HFF-Myc (cell line): ENCODE data around the gene FAM131A.

ENCODE experiments used
- DNase-seq: peaks from one replicate; pipeline ENCODE4 v3.0.0-alpha.2; 2011; ENCODE audit warnings: low read depth; ENCODE audit errors: extremely low read depth
- H3K4me3 ChIP-seq: replicated peaks from 2 replicates; pipeline ENCODE4 v1.5.1; 2011; ENCODE audit warnings: low read depth, mild to moderate bottlenecking, control low read depth, low read length
- CTCF ChIP-seq: IDR thresholded peaks from 2 replicates; pipeline ENCODE4 v1.5.1; 2012; ENCODE audit warnings: mild to moderate bottlenecking, low read depth, low read length, control low read depth; ENCODE audit errors: missing control alignments

The FAM131A gene

GRCh38 chr3:184360929-184361531 lies 23.6 kb downstream of the FAM131A start:
- TF ChIP-seq CTCF: no peak

GRCh38 chr3:184361532-184361931 lies 24.1 kb downstream of the FAM131A start, which contains the start of the genes CLCN2 and POLR2H:
TSS of gene CLCN2 (minus strand) at chr3:184361605. CDS start at chr3:184361479, 126 bp downstream.
TSS of gene POLR2H (plus strand) at chr3:184361710. CDS start at chr3:184363493, 1,783 bp downstream.
- peak within 1 kb of the TSS; percentile 71 for H3K4me3 ChIP-seq
- no peak for DNase-seq
- no peak for TF ChIP-seq CTCF

More at GRCh38 chr3:184360929-184361531, 23.6 kb downstream of the FAM131A start:
- DNase-seq: no peak
- peak overlapping the region; percentile 71 for H3K4me3 ChIP-seq

DNA sequence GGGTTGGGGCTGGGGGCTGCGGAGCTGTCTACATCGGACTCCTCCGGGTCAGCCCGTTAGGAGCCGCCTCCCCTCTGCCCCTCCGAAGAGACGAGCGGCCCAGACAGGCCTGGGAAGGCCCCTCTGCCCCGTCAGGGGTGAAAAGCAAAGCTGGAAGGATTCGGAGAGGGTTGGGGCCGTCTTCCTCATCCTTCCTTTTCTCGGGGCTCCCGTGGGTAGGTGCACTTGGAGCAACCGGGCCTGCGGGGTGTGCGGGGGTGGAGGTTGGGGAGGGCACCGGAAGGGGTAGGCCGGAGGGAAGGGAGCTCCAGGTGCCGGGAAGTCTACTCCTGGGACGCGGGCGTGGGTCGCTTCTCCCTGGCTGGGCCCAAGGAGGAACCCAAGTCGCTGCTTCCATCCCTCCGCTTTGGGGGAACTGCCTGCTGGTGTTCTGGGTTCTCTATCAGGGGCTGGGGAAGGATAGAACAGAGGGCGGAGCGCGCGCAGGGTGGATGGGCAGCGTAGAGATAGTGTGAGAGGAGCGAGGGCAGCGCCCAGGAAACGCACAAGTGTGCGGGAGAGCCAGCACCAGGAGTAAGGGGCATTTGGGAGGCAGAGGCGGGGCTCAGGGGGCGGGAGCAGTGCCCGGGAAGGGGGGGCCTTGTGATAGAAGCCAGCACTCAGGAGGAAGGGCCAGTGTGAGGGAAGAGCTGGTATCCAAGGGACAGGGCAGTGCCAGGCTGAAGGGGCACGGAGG lies 24.7 kb downstream of the FAM131A start:
- no peak for DNase-seq

DNA sequence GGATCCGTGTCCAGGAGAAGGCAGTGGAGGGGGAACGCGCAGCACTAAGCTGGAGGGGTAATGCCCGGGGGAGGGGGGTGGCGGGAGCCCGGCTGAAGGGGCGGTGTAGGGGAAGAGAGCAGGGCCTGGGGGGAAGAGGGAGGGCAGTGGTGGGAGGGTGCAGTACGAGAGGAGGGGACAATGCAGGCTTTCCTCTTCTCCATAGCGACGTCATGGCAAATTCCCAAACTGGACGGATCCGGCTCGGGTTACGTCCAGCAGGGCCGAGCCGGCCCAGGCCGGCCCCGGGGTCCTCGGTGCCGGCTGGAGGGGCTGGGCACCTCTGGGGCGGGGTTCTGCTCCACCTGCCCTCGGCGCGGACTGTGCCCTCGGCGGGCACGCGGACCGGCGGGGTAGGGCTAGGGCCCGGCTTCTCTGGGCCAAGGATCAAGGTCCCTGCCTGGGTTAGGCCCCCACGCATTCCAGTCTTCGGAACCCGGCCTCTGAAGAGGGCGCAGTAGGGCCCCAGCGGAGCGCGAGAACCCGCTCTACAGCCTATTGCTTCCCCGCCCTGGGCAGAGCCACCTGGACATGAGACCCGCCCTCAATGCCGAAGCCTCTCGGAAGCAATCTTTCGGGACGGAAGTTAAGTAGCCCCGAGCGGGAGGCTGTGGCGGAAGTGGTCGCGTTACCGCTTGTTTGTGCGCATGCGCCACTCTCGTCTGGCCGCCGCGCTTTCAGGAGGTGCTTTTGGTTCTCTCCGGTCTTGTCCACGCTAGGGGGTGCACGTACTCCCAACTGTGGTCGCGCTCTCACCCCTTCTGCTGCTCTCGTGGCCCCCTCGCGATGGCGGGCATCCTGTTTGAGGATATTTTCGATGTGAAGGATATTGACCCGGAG lies 25.5 kb downstream of the FAM131A start:
- peak overlapping the region; percentile 71 for H3K4me3 ChIP-seq
- peak; percentile 50 for TF ChIP-seq CTCF
- DNase-seq: peak; percentile 97

More for the DNA sequence above, 24.7 kb downstream of the FAM131A start:
- H3K4me3 ChIP-seq: peak overlapping the region; percentile 71
- TF ChIP-seq CTCF: no peak

- DNase-seq: peak; percentile 73
- no peak for TF ChIP-seq CTCF
- no peak overlapping the region for H3K4me3 ChIP-seq
Measured at GRCh38 chr3:184366619-184367289, 29.4 kb downstream of the FAM131A start.

DNA sequence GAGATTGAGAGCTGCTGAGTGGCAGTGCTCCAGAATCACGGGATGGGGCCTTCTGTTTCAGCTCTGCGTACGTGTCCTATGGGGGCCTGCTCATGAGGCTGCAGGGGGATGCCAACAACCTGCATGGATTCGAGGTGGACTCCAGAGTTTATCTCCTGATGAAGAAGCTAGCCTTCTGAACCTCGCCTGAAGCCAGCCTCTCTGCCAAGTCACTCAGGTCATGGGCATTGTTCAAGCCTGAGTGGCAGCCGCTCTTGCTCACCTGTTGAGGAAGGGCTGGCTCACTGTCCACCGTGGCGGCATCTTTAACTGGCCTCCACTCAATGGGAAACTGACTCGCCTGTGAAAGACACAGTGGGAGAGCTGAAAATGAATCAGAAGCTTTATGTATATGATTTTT lies 30.7 kb downstream of the FAM131A start:
- TF ChIP-seq CTCF: no peak
- no peak overlapping the region for H3K4me3 ChIP-seq
- DNase-seq: no peak
